ENCODE results near the gene YIF1A.

Gene YIF1A, protein sequence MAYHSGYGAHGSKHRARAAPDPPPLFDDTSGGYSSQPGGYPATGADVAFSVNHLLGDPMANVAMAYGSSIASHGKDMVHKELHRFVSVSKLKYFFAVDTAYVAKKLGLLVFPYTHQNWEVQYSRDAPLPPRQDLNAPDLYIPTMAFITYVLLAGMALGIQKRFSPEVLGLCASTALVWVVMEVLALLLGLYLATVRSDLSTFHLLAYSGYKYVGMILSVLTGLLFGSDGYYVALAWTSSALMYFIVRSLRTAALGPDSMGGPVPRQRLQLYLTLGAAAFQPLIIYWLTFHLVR

DNA sequence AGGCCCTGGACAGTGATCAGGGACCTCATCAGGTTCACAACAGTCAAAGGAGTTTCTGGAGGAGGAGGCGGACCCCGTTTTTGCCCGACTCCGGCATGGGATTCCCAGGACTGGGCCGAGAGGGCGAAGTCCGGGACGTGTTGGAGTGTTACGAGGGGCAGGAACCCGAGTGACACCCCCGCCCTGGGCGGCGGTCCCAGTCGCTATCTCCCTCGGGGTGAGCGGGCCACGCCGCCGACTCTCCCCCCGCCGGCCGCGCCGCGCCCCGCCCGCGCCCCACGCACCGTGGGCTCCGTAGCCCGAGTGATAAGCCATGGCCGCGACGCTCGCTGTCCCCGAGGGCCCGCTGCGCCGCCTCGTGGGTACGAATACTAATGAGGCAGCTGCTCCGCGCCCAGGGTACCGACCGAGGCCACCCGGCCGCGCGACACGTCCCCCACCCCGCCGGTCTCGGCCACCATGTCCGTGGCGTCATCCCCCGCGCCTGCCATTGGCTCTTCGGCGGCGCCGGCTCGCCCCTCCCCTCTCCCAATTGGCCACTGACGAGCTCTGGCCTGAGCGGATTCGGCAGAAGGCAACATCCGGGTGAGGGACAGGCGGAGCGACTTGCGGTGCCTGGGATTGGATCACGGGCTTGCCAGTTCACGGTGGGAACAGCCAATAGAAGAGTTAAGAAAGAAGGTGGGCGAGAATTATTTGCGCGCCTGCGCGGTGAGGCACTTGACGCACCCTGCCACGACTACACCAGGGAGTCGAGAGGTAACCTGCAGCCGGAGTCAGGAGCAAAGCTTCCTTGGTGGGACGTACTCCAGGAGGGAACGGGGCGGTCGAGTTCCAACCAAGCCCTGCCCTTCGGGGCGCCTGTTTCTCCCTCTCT is at the start of gene YIF1A:
Gene YIF1A, minus strand, starts transcription at position 473 of the 877 bp plus-strand sequence. Its CDS starts 158 bp downstream, at position 315.
- peak; percentile 91 to 99 for DNase-seq (ENCODE audit: low read depth in 1 of 2, low spot score in 1 of 2)

DNA sequence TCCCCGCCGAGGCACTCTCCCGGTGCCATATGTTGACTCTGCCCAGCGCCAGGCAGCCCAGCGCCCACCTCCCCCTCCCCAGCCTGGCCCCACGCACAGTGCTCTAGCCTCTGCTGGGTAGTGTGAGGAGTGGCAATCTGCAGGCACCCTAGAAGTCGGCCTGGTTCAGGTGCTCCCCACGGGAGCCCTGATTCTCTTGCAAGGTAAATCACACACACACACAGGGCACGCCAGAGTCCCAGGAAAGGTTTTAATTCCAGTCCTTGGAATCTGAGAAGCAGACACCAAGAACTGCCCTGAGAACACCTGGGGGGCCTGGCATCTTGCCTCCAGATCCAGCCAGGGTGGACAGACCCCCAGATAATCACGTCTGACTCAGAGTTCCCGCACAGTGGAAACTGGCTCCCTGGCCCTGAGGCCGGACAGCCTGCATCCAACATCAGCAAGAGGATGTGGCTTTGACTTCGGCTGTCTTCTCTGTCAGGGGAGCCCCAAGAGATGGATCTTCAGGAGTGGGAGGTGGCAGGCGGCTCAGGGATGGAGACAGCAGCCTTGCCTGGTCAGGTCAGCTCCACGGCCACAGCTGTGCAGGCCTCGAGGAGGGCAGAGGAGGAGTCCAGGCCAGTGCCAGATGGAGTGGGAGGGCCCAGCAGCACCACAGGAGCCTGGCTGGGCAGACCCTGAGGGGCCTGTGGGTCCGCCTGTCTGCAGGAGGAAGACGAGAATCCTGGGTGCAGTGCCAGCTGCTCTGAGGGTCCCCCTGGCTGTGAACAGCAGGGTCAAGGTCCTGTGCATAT is 48.4 kb upstream of the YIF1A start:
- DNase-seq (ENCODE audit: low read depth in 1 of 2, low spot score in 1 of 2), result no peak

DNA sequence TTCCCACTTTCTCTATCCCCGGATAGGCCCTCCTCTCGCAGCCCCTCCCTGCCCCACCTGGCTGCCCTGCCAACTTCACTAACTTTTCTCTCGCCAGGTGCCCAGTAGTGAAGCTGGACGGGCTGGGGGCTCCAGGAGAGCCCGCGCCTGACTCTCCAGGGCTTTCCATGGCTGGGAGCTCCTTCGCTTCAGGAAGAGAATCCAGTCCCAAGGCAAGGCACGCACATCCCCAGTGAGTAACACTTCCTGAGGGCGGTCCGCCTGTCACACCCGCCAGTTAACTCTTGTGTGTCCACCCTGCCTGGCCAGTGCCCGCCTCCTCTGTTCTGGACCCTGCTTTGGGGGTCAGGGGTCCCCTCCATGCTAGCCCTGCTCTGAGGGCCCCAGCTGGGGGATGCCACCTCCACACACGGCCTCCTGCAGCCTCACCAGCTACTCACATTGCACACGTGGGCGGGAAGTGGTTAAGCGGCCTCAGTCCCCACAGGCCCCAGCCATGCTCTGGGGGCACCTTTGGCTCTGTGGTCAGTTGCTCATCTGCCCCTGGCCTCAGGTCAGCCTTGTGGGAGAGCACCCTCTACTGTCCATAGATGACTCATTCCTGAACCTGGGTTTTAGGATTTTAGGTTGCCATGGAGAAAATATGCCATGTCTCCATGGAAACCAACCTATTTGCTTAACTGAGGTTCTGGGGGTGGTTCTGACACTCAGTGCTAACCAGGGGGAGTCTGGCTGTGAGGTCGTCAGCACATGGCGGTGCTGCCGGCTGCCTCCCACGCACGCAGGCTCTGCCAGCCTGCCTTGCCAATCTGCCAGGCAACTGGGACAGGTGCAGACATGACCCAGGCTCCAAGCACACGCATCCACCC is 47.5 kb upstream of the YIF1A start, which contains the start of gene RIN1:
Gene RIN1, minus strand, starts transcription at position 201 of the 869 bp plus-strand sequence. Its CDS starts 32 bp downstream, at position 169.
- DNase-seq (ENCODE audit: low read depth in 1 of 2, low spot score in 1 of 2), result no peak

DNA sequence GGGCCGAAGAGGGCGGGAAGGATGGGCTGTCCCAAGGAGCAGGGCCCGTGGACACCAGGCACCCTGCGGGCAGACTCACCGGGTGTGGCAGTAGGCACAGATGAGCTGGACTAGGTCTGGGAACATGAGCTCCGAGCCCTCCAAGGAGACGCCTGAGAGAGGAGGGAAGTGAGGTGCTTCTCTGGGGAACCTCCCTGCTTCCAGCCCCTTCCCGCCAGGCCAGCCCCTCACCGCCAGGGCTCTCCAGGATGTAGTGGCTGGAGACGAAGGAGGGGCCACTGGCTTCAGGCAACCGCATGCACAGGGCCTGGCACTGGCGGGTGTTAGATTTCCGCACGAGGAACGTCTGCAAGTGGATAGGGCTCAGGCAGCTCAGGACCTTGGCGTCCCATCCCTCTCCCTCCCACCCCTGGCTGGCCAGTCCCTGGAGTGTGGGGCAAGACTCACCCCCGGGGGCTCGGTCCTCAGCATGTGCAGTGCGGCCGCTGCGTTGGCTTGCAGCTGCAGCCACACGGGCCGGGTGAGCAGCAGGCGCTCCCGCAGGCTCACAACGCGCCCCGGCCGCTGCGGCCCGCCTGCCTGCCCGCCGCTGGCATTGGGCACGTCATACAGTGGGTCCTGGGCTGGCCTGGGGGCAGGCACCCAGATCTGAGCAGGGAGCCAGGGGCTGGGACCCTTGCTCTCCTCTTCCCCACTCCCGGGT is 46.7 kb upstream of the YIF1A start:
- DNase-seq (ENCODE audit: low read depth in 1 of 2, low spot score in 1 of 2), result no peak

DNA sequence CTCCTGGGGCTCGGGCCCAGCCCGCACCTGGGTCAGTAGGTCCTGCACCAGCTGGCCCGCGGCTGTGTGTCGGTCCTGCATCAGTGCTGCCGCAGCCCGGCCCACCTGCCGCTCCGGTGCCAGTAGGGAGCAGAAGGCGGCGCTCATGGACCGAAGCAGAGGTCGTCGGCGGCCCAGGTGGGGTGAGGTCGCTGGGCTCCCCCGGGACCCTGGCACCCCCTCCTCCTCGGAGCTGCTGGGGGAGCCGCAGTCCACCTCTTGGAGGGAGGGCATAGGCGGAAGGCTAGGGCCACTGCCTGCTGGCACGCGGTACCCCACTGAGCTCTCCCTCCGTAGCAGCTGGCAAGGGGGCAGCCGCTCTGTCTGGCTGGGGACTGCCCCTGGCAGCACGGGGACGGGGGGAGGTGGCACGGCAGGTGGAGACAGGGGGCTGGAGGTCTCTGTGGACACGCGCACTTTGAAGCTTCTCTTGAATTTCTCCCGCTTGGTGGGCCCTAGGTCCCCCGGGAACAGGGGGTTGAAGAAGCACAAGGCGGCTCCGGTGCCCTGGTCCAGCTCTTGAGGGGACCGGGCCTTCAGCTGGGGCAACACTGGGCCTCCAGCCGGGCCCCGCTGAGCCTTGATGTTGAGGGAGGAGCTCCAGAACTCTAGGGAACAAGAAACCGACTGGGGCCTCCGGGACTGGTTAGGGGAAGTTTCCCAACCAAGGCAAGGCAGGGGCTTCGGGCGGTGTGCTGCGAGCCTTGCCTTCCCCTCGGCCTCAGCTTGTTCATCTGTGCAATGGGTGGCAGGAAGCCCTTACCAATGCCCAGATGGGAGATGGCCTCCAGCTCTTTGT is 45.9 kb upstream of the YIF1A start:
- DNase-seq (ENCODE audit: low read depth in 1 of 2, low spot score in 1 of 2), result no peak

DNA sequence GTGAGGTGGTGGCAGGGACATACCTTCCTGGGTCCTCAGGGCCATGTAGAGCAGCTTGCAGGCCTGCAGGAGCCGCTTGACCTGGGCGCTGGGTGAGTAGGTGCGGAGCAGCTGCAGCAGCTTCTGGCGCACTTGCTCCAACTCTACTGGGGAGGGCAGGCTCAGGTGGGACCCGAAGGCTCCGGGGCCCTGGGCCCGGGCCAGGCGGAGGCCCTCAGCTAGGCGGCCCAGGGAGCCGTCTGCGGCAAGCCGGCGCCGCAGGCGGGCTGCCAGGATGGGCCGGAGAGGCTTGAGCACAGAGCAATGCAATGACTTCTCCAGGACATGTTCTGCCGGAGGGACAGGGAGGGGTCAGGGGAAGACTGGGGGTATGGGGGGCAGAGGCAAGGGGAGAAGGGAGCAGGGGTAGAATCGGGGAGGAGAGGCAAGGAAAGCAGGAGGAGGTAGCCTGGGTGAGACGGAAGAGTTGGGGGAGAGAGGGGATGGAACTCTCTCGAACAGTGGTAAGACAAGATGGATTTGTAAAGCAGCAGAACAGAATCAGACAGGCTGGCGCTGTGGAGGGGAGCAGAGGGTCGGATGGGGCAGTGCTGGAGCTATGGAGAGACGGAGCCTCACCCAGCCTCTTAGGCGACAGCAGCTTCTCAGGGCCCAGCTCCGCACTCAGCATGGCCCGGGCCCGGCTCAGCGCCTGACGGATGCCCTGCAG is 45.1 kb upstream of the YIF1A start:
- no peak for DNase-seq (ENCODE audit: low read depth in 1 of 2, low spot score in 1 of 2)

DNA sequence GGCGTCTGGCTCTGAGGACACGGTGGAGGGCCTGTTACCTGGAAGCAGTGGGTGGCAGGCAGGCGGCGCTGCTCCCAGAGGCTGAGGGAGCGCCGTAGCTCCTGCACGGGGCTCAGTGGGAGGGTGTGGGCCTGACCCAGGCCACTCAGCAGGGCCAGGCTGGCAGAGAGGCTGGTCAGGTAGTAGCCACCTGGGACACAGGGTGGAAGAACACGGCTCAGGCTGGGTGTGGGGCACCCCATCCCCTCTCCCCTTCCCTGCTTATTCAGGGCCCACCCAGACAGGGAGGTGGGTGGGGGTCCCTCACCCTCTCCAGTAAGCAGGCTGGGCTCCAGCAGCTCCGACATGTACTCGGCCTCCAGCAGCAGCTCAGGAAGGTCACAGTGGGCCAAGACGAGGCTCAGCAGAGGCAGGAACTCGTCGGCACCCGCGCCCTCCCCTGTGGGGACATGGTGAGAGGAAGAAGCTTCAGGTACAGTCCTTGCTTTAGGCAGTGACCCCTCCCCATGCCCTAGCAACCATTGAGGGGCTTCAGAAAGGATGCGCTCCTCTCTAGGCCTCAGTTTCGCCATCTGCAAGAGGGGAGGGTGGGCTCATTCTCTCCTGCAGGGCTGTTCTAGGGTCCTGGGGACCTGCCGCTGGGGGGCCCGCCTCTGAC is 44.4 kb upstream of the YIF1A start:
- no peak for DNase-seq (ENCODE audit: low read depth in 1 of 2, low spot score in 1 of 2)

DNA sequence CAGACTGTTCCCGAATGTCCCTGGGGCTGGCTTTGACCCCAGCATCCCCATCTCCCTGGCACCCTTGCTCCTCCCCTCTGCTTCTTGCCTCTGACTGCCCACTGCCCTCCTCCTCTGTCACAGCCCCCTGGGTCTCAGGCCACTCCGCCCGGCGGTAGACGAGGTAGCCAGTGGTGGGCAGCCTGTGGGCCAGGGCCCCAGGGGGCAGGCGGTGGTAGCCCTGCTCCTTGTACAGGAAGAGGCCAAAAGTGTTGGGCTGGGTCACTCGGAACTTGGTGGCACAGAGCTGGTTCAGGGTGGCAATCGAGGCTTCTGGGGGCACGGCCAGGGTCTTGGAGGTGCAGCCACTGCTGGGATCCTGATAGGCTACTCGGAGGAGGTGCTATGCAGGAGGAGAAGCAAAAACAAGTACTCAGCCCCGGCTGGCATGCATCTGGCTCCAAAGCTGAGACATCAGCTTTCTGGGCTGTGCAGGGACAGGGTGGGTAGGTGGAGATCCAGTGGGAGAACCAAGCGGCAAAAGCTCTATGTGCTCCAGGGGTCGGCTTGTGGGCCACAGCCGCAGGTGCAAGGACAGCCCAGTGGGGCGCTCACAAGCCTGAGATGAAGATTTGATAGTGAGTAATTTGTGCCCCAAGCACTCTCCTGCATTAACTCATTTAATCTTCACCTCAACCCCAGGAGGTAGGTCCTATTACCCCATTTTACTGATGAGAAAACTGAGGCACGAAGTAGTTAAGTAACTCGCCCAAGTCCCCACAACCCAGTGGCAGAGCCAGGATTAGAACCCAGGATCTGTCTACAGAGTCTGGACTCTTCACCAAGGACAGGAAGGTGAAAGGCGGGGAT is 43.7 kb upstream of the YIF1A start:
- no peak for DNase-seq (ENCODE audit: low read depth in 1 of 2, low spot score in 1 of 2)

DNA sequence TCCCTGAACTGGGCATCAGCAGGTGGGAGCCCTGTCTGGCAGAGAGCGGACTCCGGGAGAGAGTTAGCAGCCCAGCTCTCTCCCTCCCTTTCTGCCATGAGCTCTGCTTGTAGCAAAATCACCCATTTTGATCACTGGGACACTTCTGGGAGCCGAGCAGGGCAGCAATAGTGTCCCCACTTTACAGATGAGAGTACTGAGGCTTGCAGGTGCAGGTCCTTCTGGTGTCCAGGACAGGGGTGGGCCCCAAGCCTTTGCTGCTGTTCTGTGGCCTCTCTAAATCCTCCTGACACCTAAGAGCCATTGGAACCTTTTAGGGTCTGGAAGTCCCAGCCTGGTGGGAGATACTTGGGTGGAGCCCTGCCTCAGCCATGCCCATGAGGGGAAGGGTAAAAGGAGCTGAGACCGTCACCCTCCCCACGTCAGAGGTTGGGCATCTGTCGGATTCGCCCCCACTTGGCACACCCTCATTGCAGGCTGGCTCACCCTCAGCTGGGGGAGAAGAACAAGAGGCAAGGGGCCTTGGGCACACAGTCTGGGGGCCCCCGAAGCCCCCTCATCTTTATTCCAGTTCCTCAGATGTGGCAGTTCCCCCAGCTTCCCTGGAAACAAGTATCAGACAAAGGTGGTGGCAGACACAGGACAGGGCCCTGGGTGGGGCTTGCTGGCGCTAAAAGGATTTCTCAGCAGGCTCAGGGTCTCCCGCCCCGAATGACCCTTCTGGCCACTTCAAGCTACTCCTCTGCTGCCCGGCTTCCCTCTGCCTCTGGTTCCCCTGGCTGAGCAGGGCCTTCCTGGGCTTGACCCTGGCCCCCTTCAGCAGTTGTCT is 42.8 kb upstream of the YIF1A start:
- DNase-seq (ENCODE audit: low read depth in 1 of 2, low spot score in 1 of 2), result no peak

DNA sequence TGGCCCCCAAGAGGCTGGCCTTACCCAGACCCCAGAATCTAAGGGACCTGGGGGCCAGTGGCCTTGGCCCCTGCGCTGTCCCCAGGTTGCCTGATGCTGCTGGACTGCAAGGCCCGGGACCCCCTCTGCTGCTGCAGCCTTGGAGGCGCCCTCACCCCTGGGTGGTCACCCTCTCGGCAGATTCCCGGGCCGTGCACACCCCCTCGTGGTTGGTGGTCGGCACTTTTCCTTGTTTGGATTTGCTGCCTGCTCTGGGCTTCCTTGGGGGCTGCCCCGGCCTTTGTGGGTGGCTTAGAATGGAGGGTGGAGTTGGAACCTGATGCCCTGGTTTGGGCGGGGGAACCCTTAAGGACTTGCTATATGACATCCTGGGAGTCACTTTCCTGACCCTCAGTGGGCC is 42.0 kb upstream of the YIF1A start:
- DNase-seq (ENCODE audit: low read depth in 1 of 2, low spot score in 1 of 2), result no peak

DNA sequence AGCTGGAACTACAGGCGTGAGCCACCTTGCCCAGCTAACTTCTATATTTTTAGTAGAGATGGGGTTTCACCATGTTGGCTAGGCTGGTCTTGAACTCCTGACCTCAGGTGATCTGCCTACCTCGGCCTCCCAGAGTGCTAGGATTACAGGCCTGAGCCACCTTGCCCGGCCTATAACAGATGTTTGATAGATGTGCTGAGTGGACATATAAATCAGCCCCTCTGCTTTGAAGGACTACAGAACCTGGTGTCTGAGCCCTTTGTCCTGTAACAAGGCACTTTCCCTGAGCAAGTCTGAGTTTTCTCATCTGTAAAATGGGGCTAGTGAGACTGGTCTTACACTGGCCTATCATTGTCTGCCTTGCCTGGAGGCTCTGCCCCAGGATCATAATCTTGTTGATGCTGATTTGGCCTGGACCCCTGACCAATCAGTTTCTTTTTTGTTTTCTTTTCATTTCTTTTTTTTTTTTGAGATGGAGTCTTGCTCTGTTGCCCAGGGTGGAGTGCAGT is 40.3 kb upstream of the YIF1A start:
- no peak for DNase-seq (ENCODE audit: low read depth in 1 of 2, low spot score in 1 of 2)

DNA sequence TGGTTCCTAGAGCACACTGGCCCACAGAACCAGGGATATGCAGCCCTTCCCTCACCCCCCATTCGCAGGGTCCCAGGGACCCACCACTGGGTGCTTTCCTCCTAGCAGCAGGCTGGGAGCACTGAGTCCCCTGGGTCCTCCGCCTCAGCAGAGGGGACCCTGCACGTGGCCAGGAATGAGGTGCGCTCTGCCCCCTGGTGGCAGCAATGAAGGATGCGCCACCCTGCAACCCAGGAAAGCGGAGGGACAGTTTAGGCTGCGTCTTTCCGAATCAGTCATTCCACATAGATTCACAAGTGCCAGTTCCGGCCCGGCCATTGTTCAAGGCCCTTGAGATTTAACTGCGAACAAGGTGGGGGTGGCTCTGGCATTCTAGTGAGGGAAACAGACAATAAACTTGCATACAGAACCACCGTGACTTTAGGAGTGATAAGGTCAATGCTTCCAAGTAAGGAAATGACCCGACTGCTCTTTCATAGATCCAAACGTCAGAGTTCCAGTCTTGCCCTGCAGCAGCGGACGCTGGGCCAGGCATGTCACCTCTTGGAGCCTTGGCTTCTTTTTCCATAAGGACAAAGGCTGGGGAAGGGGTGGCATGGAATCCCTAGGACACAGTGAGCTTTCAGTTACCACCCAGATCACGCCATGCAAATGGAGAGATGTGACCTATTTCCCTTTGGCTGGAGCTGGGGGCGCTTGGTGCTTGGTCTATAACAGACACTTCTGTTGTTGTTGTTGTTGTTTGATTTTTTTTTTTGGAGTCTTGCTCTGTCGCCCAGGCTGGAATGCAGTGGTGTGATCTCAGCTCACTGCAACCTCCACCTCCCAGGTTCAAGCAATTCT is 39.6 kb upstream of the YIF1A start:
- peak; percentile 78 to 80 for DNase-seq (ENCODE audit: low read depth in 1 of 2, low spot score in 1 of 2)

DNA sequence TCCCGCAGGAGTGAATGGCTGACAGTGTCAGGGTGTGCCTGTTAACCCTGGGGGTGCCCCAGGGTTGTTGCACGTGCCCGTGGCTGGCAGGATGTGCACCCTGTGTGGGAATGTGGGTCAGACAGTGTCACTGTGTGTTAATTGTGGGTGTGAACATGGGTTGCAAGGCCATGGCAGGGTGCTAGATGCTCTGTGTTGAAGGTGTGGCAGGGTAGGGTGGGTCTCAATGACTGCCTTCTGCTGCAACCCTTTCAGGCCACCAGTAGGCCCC is 39.0 kb upstream of the YIF1A start:
- DNase-seq (ENCODE audit: low read depth in 1 of 2, low spot score in 1 of 2), result no peak

DNA sequence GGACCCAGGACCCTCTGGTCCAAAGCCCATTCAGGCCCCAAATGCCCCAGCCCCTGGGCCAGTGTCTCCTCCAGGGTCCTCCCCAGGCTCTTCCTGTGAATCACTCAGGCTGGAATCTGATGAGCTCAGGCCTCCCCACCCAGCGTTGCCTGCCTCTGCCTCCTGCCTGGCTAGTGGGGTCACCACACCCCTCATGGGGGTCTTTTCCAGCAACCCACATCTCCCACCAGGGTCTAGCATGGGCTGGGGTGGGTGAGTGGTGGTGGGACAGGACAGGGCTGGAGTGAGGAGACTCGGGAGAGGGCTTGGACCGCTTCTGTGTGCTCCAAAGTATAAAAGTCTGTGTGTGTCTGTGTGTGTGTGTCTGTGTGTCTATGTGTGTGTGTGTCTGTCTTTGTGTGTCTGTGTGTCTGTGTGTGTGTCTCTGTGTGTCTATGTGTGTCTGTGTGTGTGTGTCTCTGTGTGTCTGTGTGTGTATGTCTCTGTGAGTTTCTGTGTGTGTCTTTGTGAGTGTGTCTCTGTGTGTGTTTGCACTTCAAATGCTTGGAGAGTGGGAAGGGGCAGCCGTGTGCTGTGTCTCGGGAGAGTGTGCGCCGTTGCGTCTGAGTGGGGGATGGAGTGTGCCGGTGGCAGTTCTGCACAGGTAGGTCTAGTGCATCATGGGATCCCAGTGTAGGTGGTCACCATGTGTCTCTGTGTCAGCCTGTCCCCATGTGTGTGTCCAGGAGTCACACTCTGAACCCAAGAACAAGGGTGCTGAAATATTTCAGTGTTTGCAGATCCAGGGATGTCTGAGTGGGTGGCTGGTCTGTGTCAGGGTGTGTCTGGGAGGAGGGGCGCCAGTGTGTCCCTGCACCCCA is 38.5 kb upstream of the YIF1A start:
- DNase-seq (ENCODE audit: low read depth in 1 of 2, low spot score in 1 of 2), result no peak
